ENCODE results near the gene CARMIL1.

The CARMIL1 gene

GRCh38 chr6:25637960-25638434, 358.8 kb downstream of the CARMIL1 start:
- no peak overlapping the region for H3K4me3 ChIP-seq (ENCODE audit: low read length)
- TF ChIP-seq, protein P1, sequence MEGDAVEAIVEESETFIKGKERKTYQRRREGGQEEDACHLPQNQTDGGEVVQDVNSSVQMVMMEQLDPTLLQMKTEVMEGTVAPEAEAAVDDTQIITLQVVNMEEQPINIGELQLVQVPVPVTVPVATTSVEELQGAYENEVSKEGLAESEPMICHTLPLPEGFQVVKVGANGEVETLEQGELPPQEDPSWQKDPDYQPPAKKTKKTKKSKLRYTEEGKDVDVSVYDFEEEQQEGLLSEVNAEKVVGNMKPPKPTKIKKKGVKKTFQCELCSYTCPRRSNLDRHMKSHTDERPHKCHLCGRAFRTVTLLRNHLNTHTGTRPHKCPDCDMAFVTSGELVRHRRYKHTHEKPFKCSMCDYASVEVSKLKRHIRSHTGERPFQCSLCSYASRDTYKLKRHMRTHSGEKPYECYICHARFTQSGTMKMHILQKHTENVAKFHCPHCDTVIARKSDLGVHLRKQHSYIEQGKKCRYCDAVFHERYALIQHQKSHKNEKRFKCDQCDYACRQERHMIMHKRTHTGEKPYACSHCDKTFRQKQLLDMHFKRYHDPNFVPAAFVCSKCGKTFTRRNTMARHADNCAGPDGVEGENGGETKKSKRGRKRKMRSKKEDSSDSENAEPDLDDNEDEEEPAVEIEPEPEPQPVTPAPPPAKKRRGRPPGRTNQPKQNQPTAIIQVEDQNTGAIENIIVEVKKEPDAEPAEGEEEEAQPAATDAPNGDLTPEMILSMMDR (conservative IDR thresholded peaks at IDR 0.05; ENCODE audit: low read depth, low read length) = no peak
- DNase-seq (ENCODE audit: low read depth) = no peak

- TF ChIP-seq, protein P1 (conservative IDR thresholded peaks at IDR 0.05; ENCODE audit: low read depth, low read length) = no peak
- no peak for DNase-seq (ENCODE audit: low read depth)
- no peak overlapping the region for H3K4me3 ChIP-seq (ENCODE audit: low read length)
Observed at GRCh38 chr6:25639653-25640052, 360.5 kb downstream of the CARMIL1 start.

DNA sequence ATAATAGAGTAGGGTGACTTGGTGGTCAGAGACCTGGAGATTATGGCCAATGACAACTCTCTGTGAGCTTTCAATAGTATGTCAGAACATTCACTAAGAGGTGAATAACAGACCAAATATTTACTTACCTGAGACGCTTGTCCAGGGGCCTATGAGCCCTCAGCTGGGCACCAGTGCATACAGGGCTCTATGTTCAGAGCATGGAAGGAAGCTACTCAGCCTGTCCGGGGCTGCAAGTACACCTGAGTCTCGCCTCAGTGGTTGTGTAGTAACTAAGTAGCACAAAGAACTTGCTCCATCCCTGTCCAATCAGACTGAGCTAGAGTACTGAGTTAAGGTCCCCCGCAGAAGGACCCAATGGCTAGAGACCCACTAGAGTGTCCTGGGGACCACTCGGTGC, 361.3 kb downstream of the CARMIL1 start:
- H3K4me3 ChIP-seq (ENCODE audit: low read length) = no peak overlapping the region
- no peak for DNase-seq (ENCODE audit: low read depth)
- TF ChIP-seq, protein P1 (conservative IDR thresholded peaks at IDR 0.05; ENCODE audit: low read depth, low read length) = no peak

DNA sequence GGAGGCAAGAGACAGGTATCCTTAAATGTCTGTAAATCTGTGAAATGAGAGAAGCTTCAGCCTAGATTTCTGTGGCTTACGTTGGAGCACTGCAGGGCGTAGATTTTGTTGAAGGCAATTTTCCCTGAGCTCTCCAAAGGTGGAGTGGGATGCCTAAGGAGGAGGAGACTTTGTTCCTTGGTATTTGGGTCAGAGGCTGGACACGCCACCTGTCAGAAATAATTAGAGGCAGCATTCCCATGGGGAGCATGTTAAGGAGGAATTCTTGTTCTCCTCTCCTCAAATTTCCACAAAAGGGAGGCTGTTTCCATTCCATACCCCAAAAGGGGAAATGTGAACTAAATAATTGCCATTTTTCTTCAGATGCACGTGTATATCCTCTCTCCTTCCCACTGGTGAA, 361.7 kb downstream of the CARMIL1 start:
- TF ChIP-seq, protein P1 (conservative IDR thresholded peaks at IDR 0.05; ENCODE audit: low read depth, low read length) = no peak
- DNase-seq (ENCODE audit: low read depth) = no peak
- H3K4me3 ChIP-seq (ENCODE audit: low read length) = no peak overlapping the region

DNA sequence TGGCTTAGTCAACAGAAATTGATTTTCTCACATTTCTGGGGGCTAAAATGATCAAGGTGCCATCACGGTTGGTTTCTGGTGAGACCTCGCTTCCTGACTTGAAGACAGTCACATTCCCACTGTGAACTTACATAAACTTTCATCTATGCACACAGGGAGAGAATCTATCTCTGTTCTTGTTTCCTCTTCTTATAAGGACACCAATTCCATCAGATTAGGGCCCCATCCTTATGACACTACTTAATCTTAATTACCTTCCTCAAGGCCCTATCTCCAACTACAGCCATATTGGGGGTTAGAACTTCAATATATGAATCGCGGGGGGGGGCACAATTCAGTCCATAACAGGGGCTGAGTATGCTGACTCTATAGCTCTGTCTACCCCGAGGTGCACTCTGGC, 362.2 kb downstream of the CARMIL1 start:
- DNase-seq (ENCODE audit: low read depth) = no peak
- TF ChIP-seq, protein P1 (conservative IDR thresholded peaks at IDR 0.05; ENCODE audit: low read depth, low read length) = no peak
- H3K4me3 ChIP-seq (ENCODE audit: low read length) = no peak overlapping the region

GRCh38 chr6:25641940-25642666, 362.9 kb downstream of the CARMIL1 start:
- no peak overlapping the region for H3K4me3 ChIP-seq (ENCODE audit: low read length)
- DNase-seq (ENCODE audit: low read depth) = no peak
- TF ChIP-seq, protein P1 (conservative IDR thresholded peaks at IDR 0.05; ENCODE audit: low read depth, low read length) = no peak

DNA sequence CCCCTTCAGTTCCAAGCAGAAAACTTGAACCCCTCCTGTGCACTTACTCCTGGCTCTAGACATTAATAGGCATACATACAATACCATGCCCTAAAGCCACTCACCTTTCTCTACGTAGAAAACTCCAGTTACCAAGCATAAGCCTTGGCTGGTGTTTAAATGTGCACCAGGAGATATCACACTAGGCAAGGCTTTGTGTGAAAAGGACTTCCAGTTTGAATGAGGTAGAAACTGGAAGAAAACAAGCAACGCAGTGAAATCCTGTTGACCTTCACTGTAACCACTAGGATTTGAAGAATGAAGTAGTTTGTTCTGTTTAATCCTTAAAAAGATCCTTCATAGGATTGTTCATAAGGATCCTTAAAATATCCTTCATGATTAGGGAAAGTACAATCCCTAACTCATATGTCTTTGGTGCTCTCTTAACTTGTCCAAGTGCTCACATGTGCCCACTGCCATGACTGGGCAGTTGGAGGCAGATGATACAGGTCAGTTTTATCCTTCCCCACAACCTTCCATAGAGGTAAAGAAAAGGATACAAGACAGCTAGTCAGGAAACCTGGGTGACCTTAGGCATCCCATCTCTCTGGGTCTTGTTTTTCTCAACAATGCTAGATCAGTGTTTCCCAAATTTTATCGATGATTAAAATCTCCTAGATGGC, 363.6 kb downstream of the CARMIL1 start:
- TF ChIP-seq, protein P1 (conservative IDR thresholded peaks at IDR 0.05; ENCODE audit: low read depth, low read length) = no peak
- DNase-seq (ENCODE audit: low read depth) = no peak
- no peak overlapping the region for H3K4me3 ChIP-seq (ENCODE audit: low read length)
